Right lung (tissue), 5 donors: ENCODE data around the gene BMPR1A. TPM values are rescaled to one million over a fixed set of nuclear protein-coding genes. Genes with fewer than 3 reads are reported as not detected.

ENCODE experiments used
- DNase-seq, 2 donors: peaks; one replicate each; pipeline ENCODE4 v3.0.0-alpha.2; 2013
- polyA plus RNA-seq, 5 donors: library from polyadenylated mRNA; unstranded; fragments of 120-200 nt; gene quantifications; one replicate each; pipeline versions ENCODE4 v1.2.1 to v1.2.3, GENCODE V29; 2013; ENCODE audit warnings: inconsistent platforms in 1 of 5, low replicate concordance in 1 of 5; ENCODE audit not compliant: insufficient read length in 5 of 5, insufficient read depth in 1 of 5

The BMPR1A gene
- polyA plus RNA-seq, 5 donors, result 53.2 to 90.9 (median 75.3) TPM

GRCh38 chr10:86954681-86955500, 198.5 kb downstream of the BMPR1A start:
- no peak for DNase-seq

- no peak for DNase-seq
Observed at GRCh38 chr10:86955501-86956194, 199.2 kb downstream of the BMPR1A start.

GRCh38 chr10:86956195-86956847, 199.9 kb downstream of the BMPR1A start:
- DNase-seq, result no peak

DNA sequence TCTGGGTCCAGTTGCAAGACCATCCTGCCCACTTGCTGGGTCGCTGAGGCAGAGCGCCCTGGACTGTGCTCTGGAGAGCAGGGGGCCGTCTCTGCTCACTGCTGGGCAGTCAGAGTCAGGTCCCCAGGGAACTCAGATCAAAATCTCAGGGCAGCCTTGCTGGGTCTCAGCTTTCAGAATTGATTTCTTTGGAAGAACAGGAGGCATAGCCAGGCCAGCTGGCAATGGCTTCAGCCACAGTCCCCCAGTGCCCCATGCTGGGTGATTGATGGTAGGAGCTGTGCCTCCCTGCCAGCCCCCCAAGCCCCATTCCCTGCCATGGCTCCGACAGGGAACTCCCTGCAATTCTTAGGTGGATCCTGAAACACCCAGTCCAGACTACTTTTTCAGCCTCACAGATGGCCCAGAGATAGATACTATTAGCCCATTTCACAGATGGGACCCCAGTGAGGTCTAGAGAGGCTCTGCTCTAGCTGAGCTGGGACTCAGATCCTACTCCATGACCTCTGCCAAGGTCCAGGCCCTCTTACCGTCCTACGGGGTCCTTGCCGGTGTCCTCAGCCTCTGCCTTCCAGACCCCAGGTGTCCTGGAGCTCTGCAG, 200.5 kb downstream of the BMPR1A start:
- DNase-seq, result no peak

DNA sequence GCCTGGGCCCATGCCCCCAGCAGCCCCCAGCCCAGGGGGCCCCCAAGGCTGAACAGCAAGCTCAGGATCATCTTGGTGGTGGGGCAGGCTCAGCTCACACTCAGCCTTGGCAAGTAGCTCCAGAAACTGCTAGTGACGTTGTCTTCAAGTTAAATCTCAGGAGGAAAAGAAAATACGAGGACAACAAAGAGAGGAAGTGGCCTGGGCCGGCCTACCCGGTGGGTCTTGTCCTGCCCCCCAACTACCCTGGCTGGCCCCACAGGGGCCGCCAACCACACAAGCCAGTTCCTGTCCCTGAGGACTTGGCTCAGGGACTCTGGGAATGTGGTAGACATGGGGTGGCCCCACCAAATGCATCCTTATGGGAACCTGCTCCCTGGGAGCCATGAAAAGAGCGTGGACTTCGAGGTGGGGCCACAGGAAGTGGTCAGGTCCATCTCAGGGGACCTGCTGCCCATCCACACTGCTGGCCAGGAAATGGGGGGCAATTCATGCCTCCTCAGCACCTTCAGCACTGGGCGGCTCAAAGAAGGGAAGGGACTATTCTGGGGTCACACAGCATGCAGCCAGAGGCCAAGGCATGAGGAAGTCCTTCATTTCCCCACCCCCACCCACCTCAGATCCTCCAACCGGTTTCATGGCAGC, 201.2 kb downstream of the BMPR1A start, which contains the start of gene MMRN2:
Gene MMRN2, minus strand, starts transcription at position 145 of the 645 bp plus-strand sequence. Its CDS starts 74 bp downstream, at position 71.
- DNase-seq, result no peak

DNA sequence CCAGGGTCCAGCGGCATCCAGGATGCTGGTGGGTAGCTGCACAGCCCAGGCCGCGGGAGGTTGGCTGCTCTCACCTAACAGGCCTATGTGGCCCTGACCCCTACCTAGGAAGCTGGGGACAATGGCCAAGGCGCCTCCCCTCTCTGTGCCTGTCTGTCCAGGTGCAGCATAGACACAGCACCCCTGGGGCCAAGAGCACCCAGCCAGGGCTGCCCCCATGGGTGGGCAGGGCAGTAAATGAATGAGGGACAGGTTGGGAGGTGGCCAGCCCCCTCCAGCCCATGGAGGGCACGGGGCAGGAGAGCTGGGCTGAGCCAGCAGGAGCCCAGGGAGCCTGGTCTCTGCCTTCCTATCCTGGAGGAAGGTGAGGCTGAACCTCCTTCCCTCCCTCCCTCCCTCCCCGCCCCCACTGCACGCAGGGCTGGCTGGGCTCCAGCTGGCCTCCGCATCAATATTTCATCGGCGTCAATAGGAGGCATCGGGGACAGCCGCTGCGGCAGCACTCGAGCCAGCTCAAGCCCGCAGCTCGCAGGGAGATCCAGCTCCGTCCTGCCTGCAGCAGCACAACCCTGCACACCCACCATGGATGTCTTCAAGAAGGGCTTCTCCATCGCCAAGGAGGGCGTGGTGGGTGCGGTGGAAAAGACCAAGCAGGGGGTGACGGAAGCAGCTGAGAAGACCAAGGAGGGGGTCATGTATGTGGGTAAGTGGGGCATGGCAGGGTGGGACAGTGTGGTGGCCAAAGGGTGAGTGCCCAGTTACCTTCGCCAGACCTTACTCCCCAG, 201.9 kb downstream of the BMPR1A start, which contains the start of gene SNCG:
Gene SNCG, plus strand, starts transcription at position 484 of the 785 bp plus-strand sequence. Its CDS starts 99 bp downstream, at position 583.
- DNase-seq, result peak in 1 of 2 donors; percentile 53

GRCh38 chr10:86958901-86959736, 202.7 kb downstream of the BMPR1A start:
- DNase-seq, result no peak

DNA sequence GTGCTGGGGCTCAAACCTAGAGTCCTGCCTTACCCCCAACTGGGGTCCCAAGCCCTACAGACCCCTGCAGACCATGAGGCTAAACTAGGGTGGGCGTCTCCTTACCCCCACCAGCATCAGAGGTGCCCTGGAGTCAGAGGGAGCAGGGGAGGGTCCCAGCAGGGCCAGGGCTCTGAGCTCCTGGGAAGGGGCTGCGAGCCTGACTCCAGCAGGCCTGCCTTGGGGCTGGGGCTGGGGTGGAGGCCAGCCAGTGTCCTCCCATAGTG, 203.3 kb downstream of the BMPR1A start:
- no peak for DNase-seq

GRCh38 chr10:86960003-86960862, 203.8 kb downstream of the BMPR1A start:
- no peak for DNase-seq

- no peak for DNase-seq
Observed at GRCh38 chr10:86960863-86961434, 204.5 kb downstream of the BMPR1A start.

DNA sequence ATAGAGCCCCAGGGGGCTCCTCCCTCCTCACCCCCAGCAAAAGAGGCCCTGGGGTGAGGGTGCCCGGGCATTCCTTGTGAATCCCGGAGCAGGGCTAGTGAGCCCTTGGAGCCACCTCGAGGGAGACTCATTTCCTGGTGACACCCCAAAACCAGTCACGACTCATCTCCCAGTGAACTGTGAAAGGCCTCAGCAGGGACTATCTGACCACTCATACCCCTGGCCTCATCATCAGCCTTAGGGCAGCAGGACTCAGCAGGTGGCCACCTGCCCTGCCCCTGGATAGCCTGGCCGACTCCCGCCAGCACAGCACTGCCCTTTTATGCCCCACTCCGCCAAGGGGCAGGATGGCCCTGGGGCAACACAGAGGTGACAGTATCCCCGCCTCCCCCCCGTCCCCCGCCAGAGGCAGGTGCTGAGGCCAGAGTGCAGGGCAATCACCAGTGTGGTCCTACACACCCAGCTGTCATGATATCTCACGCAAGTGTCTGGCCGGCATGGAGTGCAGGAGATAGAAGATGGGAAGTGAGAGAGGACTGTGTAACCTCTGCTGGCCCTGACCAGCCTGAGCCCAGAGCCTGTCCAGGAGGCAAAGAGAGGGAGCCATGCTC, 205.2 kb downstream of the BMPR1A start:
- no peak for DNase-seq

GRCh38 chr10:86962136-86962980, 205.9 kb downstream of the BMPR1A start:
- no peak for DNase-seq

DNA sequence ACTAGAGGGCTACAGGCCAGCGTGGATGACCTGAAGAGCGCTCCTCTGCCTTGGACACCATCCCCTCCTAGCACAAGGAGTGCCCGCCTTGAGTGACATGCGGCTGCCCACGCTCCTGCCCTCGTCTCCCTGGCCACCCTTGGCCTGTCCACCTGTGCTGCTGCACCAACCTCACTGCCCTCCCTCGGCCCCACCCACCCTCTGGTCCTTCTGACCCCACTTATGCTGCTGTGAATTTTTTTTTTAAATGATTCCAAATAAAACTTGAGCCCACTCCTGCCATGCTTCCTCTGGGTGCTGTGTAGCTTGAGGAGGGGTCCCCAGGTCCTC, 206.5 kb downstream of the BMPR1A start:
- DNase-seq, result no peak

DNA sequence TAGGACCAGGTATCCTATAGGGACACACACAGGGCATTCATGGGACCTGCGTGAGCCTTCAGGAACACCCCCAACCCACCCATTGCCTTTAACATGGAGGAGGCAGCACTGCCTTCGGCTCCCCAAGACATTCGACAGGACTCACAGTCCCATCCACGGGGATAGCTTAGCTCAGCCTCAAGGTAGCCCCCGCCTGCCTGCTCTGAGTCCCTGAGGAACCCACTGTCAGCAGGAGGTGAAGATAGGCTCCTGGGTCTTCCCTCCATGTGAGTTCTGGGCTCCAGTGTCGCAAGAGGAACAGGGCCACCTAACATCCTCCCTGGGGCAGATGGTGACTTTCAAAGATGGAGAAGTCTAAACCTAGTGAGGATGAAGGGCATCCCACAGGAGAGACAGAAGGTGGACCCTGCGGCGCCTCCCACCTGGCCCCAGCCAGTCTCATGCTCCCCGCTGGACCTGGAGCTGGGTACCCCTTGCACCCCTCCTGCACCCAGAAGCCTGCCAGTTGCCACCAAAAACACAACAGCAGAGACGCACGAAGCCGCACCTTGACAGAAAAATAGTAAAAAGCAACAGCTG, 207.0 kb downstream of the BMPR1A start:
- DNase-seq, result no peak

- DNase-seq, result no peak
Observed at GRCh38 chr10:86964061-86964846, 207.8 kb downstream of the BMPR1A start.

GRCh38 chr10:86964847-86965190, 208.4 kb downstream of the BMPR1A start:
- no peak for DNase-seq
